Neural progenitor cell (in vitro differentiated cells): ENCODE data around the gene ARHGAP4.

Experiments used
- EZH2 ChIP-seq: fragments of 200-600 bp; sonication (generic); IDR thresholded peaks from 2 replicates; pipeline ENCODE4 v1.6.1; 2017; ENCODE audit warnings: antibody characterized with exemption, mild to moderate bottlenecking, moderate library complexity
- EZH2phosphoT487 ChIP-seq: fragments of 200-600 bp; sonication (generic); IDR thresholded peaks from 2 replicates; pipeline ENCODE4 v1.6.1; 2017; ENCODE audit warnings: antibody characterized with exemption
- TF ChIP-seq, protein P1 (sequence below): fragments of 200-600 bp; sonication (generic); IDR thresholded peaks from 2 replicates; pipeline ENCODE4 v1.5.1; 2017; ENCODE audit warnings: antibody characterized with exemption, mild to moderate bottlenecking

DNA sequence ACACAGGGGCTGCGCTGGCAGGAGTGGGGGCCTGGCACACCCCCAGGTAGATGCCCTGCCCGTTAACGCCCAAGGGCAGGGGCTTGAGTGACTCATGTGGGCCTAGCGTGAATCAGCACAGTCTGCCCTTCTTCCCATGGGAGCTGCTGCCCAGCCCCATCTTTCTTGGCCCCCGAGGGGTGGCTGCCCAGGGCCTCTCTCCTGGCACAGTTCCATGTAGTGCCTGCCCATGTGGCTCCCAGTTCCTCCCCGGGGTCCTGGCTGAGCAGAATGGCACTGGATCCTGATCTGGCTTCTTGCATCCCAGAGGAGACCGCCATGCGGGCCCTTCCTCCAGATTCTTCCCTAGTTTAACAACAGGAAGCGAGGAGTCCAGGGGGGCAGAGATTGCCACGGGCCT lies 23.7 kb downstream of the ARHGAP4 start:
- TF ChIP-seq, protein P1, sequence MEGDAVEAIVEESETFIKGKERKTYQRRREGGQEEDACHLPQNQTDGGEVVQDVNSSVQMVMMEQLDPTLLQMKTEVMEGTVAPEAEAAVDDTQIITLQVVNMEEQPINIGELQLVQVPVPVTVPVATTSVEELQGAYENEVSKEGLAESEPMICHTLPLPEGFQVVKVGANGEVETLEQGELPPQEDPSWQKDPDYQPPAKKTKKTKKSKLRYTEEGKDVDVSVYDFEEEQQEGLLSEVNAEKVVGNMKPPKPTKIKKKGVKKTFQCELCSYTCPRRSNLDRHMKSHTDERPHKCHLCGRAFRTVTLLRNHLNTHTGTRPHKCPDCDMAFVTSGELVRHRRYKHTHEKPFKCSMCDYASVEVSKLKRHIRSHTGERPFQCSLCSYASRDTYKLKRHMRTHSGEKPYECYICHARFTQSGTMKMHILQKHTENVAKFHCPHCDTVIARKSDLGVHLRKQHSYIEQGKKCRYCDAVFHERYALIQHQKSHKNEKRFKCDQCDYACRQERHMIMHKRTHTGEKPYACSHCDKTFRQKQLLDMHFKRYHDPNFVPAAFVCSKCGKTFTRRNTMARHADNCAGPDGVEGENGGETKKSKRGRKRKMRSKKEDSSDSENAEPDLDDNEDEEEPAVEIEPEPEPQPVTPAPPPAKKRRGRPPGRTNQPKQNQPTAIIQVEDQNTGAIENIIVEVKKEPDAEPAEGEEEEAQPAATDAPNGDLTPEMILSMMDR: no peak
- no peak for TF ChIP-seq EZH2
- TF ChIP-seq EZH2phosphoT487: no peak
